HEK293 (cell line): ENCODE results near the gene TMOD4.
A peak's percentile ranks its signal among the peaks of the same experiment; 100 is the strongest.

Experiments
- CTCF ChIA-PET: fragments of 350-600 bp; formaldehyde crosslinking; extraction: SDS; loops from one replicate; lab custom pipeline; 2021; ENCODE audit warnings: antibody characterized with exemption; lab: Yijun Ruan, JAX
- POLR2A ChIA-PET: fragments of 300-600 bp; formaldehyde crosslinking; extraction: SDS; loops from one replicate; lab custom pipeline; 2020; ENCODE audit warnings: antibody characterized with exemption, inconsistent platforms; lab: Yijun Ruan, JAX
- H3K27ac ChIP-seq: fragments of 200-500 bp; sonication (Bioruptor generic); 2 replicates; pipeline ENCODE4 v1.5.1; 2014; ENCODE audit warnings: low read depth, low read length, control low read depth, inconsistent platforms; ENCODE audit errors: extremely low read depth
- H3K36me3 ChIP-seq, 2 experiments: fragments of 200-500 bp in 1 of 2; sonication (Bioruptor generic) in 1 of 2; 1 replicate in 1 of 2; 2 replicates in 1 of 2; pipeline ENCODE4 v1.5.1; 2014 to 2017; ENCODE audit warnings: inconsistent platforms in 2 of 2, low read length in 2 of 2; ENCODE audit not compliant: control insufficient read depth in 2 of 2, insufficient read depth in 1 of 2
- H3K4me1 ChIP-seq: fragments of 200-500 bp; sonication (Bioruptor generic); 2 replicates; pipeline ENCODE4 v1.5.1; 2014; ENCODE audit warnings: mild to moderate bottlenecking, low read length, inconsistent platforms; ENCODE audit not compliant: control insufficient read depth, insufficient read depth
- H3K4me3 ChIP-seq: 2 replicates; pipeline ENCODE4 v1.5.1; 2011; ENCODE audit warnings: low read depth, mild to moderate bottlenecking, control low read depth, low read length, moderate library complexity
- H3K9me3 ChIP-seq: fragments of 200-500 bp; sonication (Bioruptor generic); 2 replicates; pipeline ENCODE4 v1.5.1; 2014; ENCODE audit warnings: low read depth, low read length, inconsistent platforms; ENCODE audit not compliant: control insufficient read depth, insufficient read depth
- GLI2 ChIP-seq: fragments of 450-650 bp; formaldehyde crosslinking; IDR thresholded peaks from 2 replicates; pipeline ENCODE4; 2017; ENCODE audit warnings: missing biosample characterization, missing genetic modification characterization, low read depth, borderline replicate concordance
- KLF7 ChIP-seq: fragments of 450-650 bp; formaldehyde crosslinking; IDR thresholded peaks from 2 replicates; pipeline ENCODE4 v1.5.1; 2016; ENCODE audit warnings: missing biosample characterization, missing genetic modification characterization, borderline replicate concordance
- KLF9 ChIP-seq: fragments of 450-650 bp; formaldehyde crosslinking; IDR thresholded peaks from 2 replicates; pipeline ENCODE4 v1.5.1; 2016; ENCODE audit warnings: missing biosample characterization, missing genetic modification characterization, low read depth
- SALL2 ChIP-seq: fragments of 450-650 bp; formaldehyde crosslinking; IDR thresholded peaks from 2 replicates; pipeline ENCODE4 v1.5.0; 2017; ENCODE audit warnings: missing biosample characterization, mild to moderate bottlenecking, missing genetic modification characterization, borderline replicate concordance
- SP2 ChIP-seq: fragments of 450-650 bp; formaldehyde crosslinking; IDR thresholded peaks from 2 replicates; pipeline ENCODE4 v1.5.1; 2016; ENCODE audit warnings: missing biosample characterization, missing genetic modification characterization
- SP7 ChIP-seq: fragments of 450-650 bp; formaldehyde crosslinking; IDR thresholded peaks from 2 replicates; pipeline ENCODE4 v1.5.1; 2016; ENCODE audit warnings: missing biosample characterization, missing genetic modification characterization
- ZNF324 ChIP-seq: fragments of 450-650 bp; formaldehyde crosslinking; IDR thresholded peaks from 2 replicates; pipeline ENCODE4 v1.5.1; 2016; ENCODE audit warnings: missing biosample characterization, missing genetic modification characterization
- ZNF354C ChIP-seq: fragments of 450-650 bp; formaldehyde crosslinking; IDR thresholded peaks from 2 replicates; pipeline ENCODE4 v1.5.1; 2016; ENCODE audit warnings: missing biosample characterization, missing genetic modification characterization, low read depth, borderline replicate concordance
- ZNF416 ChIP-seq: fragments of 450-650 bp; formaldehyde crosslinking; IDR thresholded peaks from 2 replicates; pipeline ENCODE4 v1.5.1; 2016; ENCODE audit warnings: missing biosample characterization, missing genetic modification characterization
- ZNF423 ChIP-seq: fragments of 450-650 bp; formaldehyde crosslinking; IDR thresholded peaks from 2 replicates; pipeline ENCODE4 v1.5.1; 2016; ENCODE audit warnings: missing biosample characterization, missing genetic modification characterization
- ZNF510 ChIP-seq: fragments of 450-650 bp; formaldehyde crosslinking; IDR thresholded peaks from 2 replicates; pipeline ENCODE4 v1.5.1; 2018; ENCODE audit warnings: mild to moderate bottlenecking, missing genetic modification characterization, missing biosample characterization; ENCODE audit not compliant: insufficient replicate concordance
- ZNF514 ChIP-seq: fragments of 450-650 bp; formaldehyde crosslinking; IDR thresholded peaks from 2 replicates; pipeline ENCODE4 v1.5.1; 2016; ENCODE audit warnings: missing biosample characterization, missing genetic modification characterization
- ZNF658 ChIP-seq: fragments of 450-650 bp; formaldehyde crosslinking; IDR thresholded peaks from 2 replicates; pipeline ENCODE4; 2016; ENCODE audit warnings: missing biosample characterization, missing genetic modification characterization
- ZNF843 ChIP-seq: fragments of 450-650 bp; formaldehyde crosslinking; IDR thresholded peaks from 2 replicates; pipeline ENCODE4 v1.5.1; 2016; ENCODE audit warnings: missing biosample characterization, missing genetic modification characterization
- ZSCAN16 ChIP-seq: fragments of 450-650 bp; formaldehyde crosslinking; IDR thresholded peaks from 2 replicates; pipeline ENCODE4 v1.5.1; 2016; ENCODE audit warnings: missing biosample characterization, missing genetic modification characterization
- ZXDB ChIP-seq: fragments of 450-650 bp; formaldehyde crosslinking; IDR thresholded peaks from 2 replicates; pipeline ENCODE4 v1.5.1; 2016; ENCODE audit warnings: missing biosample characterization, missing genetic modification characterization
- TF ChIP-seq, protein P1 (sequence below): fragments of 450-650 bp; formaldehyde crosslinking; IDR thresholded peaks from 2 replicates; pipeline ENCODE4 v1.5.1; 2016; ENCODE audit warnings: missing biosample characterization, missing genetic modification characterization
- TF ChIP-seq, protein P2 (sequence below): fragments of 450-650 bp; formaldehyde crosslinking; IDR thresholded peaks from 2 replicates; pipeline ENCODE4 v1.5.1; 2016; ENCODE audit warnings: missing biosample characterization, missing genetic modification characterization
- TF ChIP-seq, protein P3 (sequence below): fragments of 450-650 bp; formaldehyde crosslinking; IDR thresholded peaks from 2 replicates; pipeline ENCODE4 v1.5.1; 2016; ENCODE audit warnings: missing biosample characterization, missing genetic modification characterization
- TF ChIP-seq, protein P4 (sequence below): fragments of 450-650 bp; IDR thresholded peaks from 2 replicates; pipeline ENCODE4 v1.5.1; 2018; ENCODE audit warnings: missing biosample characterization, mild to moderate bottlenecking, missing genetic modification characterization
- TF ChIP-seq, protein P5 (sequence below): fragments of 450-650 bp; formaldehyde crosslinking; IDR thresholded peaks from 2 replicates; pipeline ENCODE4 v1.5.1; 2016; ENCODE audit warnings: missing biosample characterization, missing genetic modification characterization

Gene TMOD4

DNA sequence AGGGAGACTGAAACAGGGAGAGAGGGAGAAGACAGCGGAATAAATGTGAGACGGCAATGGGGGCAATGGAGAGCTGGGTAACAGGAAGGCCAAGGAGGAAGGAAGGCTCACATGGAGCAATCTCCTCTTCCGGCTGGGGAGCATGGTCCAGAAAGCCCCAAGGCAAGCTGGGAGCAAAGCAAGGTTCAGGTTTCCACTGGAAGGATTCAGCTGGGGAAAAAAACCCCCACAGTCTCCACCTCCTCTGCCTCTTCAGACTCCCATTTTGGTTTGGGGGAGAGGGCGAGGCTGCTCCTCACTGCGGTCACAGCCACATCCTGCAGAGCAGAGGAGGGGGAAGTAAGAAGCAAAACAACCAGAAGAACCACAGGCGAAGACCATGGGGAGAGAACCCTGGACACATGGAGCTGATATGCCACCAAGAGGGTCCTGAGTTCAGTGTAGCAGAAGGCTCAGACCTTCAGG is 18.7 kb downstream of the TMOD4 start:
- Histone ChIP-seq H3K36me3 (peaks cover 12 to 63% of the 10 kb centered on the region in 2 experiments), H3K27ac (no peak overlapping the region), H3K4me1 (no peaks in the 10 kb centered on the region), H3K9me3 (no peaks in the 10 kb centered on the region), H3K4me3 (no peak overlapping the region)
- ChIA-PET CTCF (interaction anchor here (0.6 to 6.4 kb wide), 10 partner anchors 8 to 132 kb away, joined by 3 to 124 read pairs (median 5); partner anchors contain the start of genes LYSMD1 and TMOD4), POLR2A (interaction anchor here (0.6 to 1.2 kb wide), 3 partner anchors 8 to 33 kb away, joined by 3 to 4 read pairs (median 4); partner anchors contain the start of genes LYSMD1, SCNM1 and VPS72)
- TF ChIP-seq ZNF514 (tag by site-specific recombination) (no peak), ZNF324 (tag by site-specific recombination) (no peak), SP7 (tag by site-specific recombination) (no peak), ZNF658 (no peak), ZNF843 (tag by site-specific recombination) (no peak), ZNF416 (no peak), SALL2 (no peak), ZXDB (no peak), ZNF510 (tag by site-specific recombination) (no peak)
- TF ChIP-seq, protein P1, sequence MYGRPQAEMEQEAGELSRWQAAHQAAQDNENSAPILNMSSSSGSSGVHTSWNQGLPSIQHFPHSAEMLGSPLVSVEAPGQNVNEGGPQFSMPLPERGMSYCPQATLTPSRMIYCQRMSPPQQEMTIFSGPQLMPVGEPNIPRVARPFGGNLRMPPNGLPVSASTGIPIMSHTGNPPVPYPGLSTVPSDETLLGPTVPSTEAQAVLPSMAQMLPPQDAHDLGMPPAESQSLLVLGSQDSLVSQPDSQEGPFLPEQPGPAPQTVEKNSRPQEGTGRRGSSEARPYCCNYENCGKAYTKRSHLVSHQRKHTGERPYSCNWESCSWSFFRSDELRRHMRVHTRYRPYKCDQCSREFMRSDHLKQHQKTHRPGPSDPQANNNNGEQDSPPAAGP, result no peak
- TF ChIP-seq, protein P2, sequence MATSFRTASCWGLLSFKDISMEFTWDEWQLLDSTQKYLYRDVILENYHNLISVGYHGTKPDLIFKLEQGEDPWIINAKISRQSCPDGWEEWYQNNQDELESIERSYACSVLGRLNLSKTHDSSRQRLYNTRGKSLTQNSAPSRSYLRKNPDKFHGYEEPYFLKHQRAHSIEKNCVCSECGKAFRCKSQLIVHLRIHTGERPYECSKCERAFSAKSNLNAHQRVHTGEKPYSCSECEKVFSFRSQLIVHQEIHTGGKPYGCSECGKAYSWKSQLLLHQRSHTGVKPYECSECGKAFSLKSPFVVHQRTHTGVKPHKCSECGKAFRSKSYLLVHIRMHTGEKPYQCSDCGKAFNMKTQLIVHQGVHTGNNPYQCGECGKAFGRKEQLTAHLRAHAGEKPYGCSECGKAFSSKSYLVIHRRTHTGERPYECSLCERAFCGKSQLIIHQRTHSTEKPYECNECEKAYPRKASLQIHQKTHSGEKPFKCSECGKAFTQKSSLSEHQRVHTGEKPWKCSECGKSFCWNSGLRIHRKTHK, result no peak

DNA sequence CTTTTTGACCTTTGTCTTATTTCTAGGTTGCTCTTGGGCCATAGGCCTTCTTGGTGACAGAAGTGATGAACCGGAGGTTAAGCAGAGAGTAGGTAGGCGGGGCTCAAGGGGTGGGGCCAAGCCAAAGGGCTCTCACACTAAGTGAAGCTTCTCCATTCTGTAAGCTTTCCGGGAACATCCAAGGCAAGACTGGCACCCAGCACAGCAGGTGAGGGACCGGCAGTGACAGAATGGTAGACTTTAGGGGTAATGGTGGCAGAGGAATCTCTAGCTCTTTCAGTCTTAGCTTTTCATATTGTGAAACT is 19.3 kb downstream of the TMOD4 start, which contains the start of gene TNFAIP8L2:
Gene TNFAIP8L2 (plus strand): TSS at position 135 of the 305 bp plus-strand sequence. CDS start 2,049 bp downstream, outside the sequence.
- peaks cover 12 to 57% of the 10 kb centered on the region in 2 experiments for H3K36me3 ChIP-seq
- H3K27ac ChIP-seq, result no peak within 1 kb of the TSS
- TF ChIP-seq SP2 (tag by site-specific recombination), result 0 out of 2 replicates have a peak, but pooled peaks have one; percentile 12
- TF ChIP-seq KLF9 (tag by site-specific recombination), result peak; percentile 56
- TF ChIP-seq, protein P3, sequence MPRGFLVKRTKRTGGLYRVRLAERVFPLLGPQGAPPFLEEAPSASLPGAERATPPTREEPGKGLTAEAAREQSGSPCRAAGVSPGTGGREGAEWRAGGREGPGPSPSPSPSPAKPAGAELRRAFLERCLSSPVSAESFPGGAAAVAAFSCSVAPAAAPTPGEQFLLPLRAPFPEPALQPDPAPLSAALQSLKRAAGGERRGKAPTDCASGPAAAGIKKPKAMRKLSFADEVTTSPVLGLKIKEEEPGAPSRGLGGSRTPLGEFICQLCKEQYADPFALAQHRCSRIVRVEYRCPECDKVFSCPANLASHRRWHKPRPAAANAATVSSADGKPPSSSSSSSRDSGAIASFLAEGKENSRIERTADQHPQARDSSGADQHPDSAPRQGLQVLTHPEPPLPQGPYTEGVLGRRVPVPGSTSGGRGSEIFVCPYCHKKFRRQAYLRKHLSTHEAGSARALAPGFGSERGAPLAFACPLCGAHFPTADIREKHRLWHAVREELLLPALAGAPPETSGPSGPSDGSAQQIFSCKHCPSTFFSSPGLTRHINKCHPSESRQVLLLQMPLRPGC (tag by site-specific recombination), result no peak
- no peak for TF ChIP-seq ZNF423 (tag by site-specific recombination)
- no peaks in the 10 kb centered on the region for H3K4me1 ChIP-seq
- H3K9me3 ChIP-seq, result no peaks in the 10 kb centered on the region
- H3K4me3 ChIP-seq, result no peak within 1 kb of the TSS
- POLR2A ChIA-PET, result interaction anchor here (1.1 to 1.2 kb wide), 2 partner anchors 9 to 33 kb away, joined by 3 to 4 read pairs; partner anchors contain the start of genes LYSMD1, SCNM1 and VPS72
- CTCF ChIA-PET, result interaction anchor here (0.6 to 6.4 kb wide), 11 partner anchors 8 to 132 kb away, joined by 3 to 124 read pairs (median 4); partner anchors contain the start of genes LYSMD1 and TMOD4

DNA sequence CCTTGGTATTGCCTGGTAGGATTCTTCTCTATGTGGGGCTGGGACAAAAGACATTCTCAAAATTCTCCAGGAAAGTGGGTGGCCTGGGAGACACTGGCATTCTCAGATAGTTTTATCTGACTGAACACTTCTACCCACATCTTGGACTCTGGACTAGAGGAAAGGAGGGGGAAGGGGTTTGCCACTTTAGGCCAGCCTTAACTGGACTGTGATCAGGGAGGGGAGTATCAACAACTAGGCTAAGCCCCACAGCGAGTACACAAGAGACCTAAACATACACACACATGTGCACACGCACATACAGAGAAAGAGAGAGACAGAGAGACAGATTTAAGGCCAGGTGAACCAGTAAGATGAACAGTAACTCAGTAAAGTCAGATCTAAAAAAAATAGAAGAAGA is 28.1 kb downstream of the TMOD4 start:
- Histone ChIP-seq H3K9me3 (no peaks in the 10 kb centered on the region), H3K4me3 (no peak overlapping the region), H3K27ac (no peak overlapping the region), H3K36me3 (no peaks in the 10 kb centered on the region), H3K4me1 (peaks cover 3% of the 10 kb centered on the region; the same call in 1 of the 2 replicates)
- CTCF ChIA-PET, result interaction anchor here (1.2 kb wide), 1 partner anchor 9 kb away, joined by 6 read pairs; the partner anchor contains the start of gene TNFAIP8L2
- POLR2A ChIA-PET, result no interaction called here
- TF ChIP-seq, protein P4, sequence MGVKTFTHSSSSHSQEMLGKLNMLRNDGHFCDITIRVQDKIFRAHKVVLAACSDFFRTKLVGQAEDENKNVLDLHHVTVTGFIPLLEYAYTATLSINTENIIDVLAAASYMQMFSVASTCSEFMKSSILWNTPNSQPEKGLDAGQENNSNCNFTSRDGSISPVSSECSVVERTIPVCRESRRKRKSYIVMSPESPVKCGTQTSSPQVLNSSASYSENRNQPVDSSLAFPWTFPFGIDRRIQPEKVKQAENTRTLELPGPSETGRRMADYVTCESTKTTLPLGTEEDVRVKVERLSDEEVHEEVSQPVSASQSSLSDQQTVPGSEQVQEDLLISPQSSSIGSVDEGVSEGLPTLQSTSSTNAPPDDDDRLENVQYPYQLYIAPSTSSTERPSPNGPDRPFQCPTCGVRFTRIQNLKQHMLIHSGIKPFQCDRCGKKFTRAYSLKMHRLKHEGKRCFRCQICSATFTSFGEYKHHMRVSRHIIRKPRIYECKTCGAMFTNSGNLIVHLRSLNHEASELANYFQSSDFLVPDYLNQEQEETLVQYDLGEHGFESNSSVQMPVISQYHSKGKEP, result no peak
- TF ChIP-seq ZSCAN16 (no peak), GLI2 (tag by site-specific recombination) (no peak), ZNF354C (tag by site-specific recombination) (no peak), KLF7 (tag by site-specific recombination) (no peak)
- TF ChIP-seq, protein P5, sequence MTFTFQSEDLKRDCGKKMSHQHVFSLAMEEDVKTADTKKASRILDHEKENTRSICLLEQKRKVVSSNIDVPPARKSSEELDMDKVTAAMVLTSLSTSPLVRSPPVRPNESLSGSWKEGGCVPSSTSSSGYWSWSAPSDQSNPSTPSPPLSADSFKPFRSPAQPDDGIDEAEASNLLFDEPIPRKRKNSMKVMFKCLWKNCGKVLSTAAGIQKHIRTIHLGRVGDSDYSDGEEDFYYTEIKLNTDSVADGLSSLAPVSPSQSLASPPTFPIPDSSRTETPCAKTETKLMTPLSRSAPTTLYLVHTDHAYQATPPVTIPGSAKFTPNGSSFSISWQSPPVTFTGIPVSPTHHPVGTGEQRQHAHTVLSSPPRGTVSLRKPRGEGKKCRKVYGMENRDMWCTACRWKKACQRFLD (tag by site-specific recombination), result no peak
